HG03135 (cell line): ENCODE results near the gene SLC25A53.
"Not testable (repeated sequence)": the region's sequence is repeated elsewhere in the genome, so short reads cannot be mapped to it uniquely, and the experiment has no call there.

Experiments
- ATAC-seq: cut with Tn5 transposase; IDR thresholded peaks from one replicate; pipeline ENCODE4 v1.9.1; 2021; ENCODE audit warnings: mild to moderate bottlenecking, moderate library complexity; ENCODE audit not compliant: unreplicated experiment

SLC25A53 gene

GRCh38 chrX:104134583-104135261, 22.1 kb downstream of the SLC25A53 start:
- ATAC-seq = no peak

GRCh38 chrX:104130808-104131207, 26.0 kb downstream of the SLC25A53 start:
- ATAC-seq = no peak

GRCh38 chrX:104126856-104127255, 30.0 kb downstream of the SLC25A53 start:
- ATAC-seq = no peak

- ATAC-seq = peak; percentile 61
Measured at GRCh38 chrX:104122829-104123228, 34.0 kb downstream of the SLC25A53 start.

- ATAC-seq = no peak
Measured at GRCh38 chrX:104118765-104119164, 38.0 kb downstream of the SLC25A53 start.

DNA sequence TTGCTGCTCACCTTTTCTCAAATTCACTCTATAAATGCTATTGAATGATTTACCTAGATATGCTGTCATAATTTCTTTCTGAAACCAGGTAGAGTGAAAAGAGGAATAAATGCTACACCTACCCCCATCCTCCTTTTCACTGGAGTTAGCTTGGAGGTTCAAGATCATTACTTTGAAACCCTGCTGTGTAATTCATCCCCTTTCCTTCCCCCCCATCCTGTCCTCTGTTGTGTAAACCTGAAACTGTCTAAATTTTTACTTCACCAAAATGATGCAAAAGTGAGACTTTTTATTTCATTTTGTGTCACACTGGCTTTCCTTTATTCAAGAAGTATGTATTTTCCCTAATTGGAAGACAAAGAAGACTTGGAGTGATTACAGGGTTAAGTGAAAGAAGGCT, 39.0 kb downstream of the SLC25A53 start:
- ATAC-seq = no peak

DNA sequence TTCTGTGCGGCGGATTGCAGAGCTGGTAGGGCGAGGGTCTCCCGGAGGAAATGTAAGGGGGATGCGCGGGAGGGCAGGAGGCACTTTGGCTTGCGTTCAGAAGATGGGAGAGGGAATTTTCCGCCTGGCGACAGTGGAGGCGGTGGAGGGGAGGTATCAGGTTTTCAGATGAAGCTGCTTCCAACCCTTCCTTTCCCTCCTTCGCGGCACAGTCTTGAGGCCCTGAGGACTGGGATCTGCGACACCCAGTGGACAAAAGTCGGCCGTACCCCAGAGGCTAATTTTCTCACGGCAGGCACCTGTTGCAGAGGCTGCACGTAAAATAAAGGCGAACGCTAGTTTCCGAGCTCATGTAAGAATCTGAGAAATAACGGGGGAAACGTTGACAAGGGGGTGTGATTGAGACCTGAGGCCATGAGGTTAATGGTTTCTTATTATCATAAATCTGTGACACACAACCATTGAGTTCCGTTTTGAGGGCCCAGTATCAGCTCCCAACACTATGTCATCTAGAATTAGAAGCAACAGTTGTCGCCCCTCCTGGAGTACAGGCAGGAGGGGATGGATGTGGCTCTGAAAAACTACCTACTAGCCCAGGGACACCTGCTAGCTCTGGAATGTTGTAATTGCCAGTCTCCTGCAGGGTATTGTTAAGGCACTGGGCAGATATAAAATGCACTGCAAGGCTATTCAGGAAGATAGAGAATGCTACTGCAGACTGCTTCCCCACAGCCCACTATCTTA, 43.4 kb downstream of the SLC25A53 start:
- ATAC-seq = peak; percentile 44

- ATAC-seq = peak; percentile 68
Measured at GRCh38 chrX:104112326-104112951, 44.4 kb downstream of the SLC25A53 start, which contains the start of gene ZCCHC18. Gene ZCCHC18 (plus strand): TSS chrX:104112523. CDS start chrX:104114112, 1,589 bp downstream.

GRCh38 chrX:104110491-104111240, 46.1 kb downstream of the SLC25A53 start:
- ATAC-seq = peak; percentile 34

DNA sequence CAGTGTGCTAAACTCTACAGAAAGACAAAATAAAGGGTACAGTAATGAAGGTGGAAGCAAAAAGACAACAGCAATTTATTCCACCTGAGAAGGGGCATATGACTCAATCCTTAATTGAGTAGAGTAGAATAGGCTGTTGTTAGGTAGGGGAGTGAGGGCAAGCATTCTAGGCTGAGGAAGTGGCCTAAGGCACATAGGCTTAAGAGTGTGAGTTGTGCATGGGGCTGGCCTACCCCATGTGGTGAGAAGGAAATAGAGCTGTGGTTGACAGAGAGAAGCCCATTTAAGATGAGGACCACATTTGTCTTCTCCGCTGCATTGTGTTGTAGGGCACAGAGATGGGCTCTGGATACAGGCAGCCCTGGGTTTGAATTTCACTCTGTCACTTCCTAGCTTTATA, 47.9 kb downstream of the SLC25A53 start:
- ATAC-seq = no peak

DNA sequence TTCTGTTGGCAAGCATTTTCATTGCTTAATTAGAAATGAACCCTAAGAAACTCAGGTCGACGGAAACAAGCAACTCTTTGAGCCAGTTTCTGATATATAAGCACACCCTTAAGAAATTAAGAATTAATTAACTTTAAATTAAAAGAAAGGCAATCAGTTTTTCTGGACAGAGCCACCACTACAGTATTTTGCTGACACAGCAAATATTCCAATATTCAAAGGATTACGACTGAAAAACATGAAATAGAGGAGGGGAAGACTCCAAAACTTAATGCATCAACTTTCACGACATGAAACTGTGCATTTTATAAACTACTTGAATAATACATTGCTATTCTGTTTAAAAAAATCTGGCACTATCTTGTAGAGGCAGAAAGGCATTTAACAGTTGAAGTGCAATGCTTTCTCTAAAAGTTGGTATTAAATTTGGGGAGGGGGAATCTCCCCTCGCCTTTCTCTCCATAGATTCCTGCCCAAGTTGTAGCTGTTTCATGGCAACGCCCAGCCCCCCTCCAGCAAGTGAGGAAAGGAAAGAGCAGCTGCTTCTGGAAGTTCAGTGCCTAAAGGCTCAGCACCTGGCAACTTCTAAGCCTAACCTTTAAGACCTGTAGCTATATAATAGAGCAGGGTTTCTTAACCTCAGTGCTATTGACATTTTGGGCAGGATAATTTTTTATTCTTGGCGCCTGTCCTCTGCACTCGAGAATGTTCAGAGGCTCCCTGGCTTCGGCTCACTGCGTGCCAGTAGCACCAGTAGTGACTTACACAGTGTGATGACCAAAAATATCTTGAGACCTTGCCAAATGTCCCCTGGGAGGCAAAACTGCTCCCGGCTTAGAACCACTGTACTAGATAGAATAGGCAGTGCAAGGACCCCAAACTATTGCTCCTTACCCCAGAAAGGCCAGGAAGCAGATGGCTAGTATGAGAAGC, 51.2 kb downstream of the SLC25A53 start:
- ATAC-seq = no peak

DNA sequence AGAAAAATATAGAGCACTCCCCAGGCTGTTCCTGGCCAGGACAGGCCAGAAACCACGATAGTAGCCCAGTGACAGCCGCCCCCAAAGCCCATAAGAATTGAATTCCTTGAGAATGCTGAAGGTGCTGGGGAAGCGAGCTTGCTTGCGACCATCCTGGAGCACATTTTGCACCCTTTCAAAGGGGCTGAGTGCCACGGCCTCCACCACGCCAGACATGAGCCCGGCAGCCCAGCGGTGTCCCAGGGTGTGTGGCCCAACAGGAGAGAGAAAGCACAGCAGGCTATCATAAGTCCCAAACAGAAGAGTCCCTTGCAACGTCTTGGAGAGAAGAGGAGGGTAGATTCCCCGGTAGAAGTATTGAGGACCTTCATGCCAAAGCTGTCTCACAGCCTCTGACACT, 52.1 kb downstream of the SLC25A53 start:
- no peak for ATAC-seq

- no peak for ATAC-seq
Measured at GRCh38 chrX:104098919-104099318, 57.9 kb downstream of the SLC25A53 start.

GRCh38 chrX:104098151-104098808, 58.5 kb downstream of the SLC25A53 start:
- ATAC-seq = peak; percentile 85

DNA sequence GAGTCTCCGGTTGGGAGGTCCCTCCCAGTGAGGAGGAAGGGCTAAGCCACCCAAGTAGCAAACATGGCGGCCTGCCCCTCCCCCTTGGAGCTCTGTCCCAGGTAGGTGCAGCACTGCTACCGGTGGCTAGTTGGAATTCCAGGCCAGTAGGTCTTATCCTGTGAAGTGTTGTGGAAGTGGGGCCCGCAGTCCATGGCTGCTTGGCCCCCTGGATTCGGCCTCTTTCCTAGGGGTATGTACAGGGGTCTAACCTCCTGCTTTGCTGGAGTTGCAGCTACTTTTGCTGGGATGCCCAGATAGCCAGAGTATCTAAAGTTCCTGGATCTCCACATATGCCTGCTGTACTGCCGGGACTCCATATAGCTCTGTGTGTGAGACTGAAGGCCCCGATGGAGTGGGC, 70.9 kb downstream of the SLC25A53 start:
- ATAC-seq = no peak

- no peak for ATAC-seq
Measured at GRCh38 chrX:104085477-104085876, 71.3 kb downstream of the SLC25A53 start.

DNA sequence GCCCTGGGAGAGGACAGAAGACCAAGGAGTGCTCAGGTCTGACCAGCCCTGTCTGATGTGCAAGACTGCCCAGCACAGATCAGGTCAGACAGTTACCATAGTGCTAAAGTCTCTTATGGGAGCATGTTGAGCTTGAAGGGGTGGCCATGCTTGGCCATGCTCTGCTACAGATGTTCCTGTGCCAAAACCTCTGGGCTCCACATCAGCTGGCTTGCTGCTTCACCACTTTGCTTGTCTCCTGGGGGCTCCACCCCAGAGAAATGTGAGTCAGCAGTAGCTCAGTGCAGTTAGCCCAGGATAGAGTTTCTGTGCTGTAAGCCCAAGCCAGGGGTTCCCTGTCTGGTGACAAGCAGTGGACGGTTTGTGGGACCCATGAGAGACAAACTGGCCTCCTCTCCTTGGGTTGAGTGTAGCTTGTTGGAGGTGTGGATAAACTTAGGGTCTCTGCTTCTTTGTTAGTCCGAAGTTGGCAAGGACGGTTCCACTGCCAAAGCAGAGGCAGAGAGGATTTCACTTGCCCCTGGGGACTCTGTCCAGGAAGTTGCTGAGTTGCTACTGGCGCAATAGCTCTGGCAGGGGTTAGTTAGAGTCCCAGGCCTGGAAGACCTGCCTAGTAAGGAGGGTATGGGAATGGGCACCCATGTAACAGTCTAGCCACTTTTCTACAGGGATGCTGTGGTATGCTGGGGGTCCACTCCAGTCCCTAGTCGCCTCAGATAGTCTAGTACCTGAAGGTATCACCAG, 72.1 kb downstream of the SLC25A53 start:
- no peak for ATAC-seq

- no peak for ATAC-seq
Measured at GRCh38 chrX:104084063-104084462, 72.7 kb downstream of the SLC25A53 start.

- not testable (repeated sequence) for ATAC-seq
Measured at GRCh38 chrX:104077854-104078253, 79.0 kb downstream of the SLC25A53 start.
